ENCODE measurements around the gene CYP20A1.

The CYP20A1 gene

GRCh38 chr2:203346612-203347011 is 107.8 kb downstream of the CYP20A1 start:
- no peak for DNase-seq (ENCODE audit: low read depth)
- TF ChIP-seq CTCF (IDR thresholded peaks at IDR 0.05; ENCODE audit: low read depth, low read length, missing control alignments): no peak
- H3K4me3 ChIP-seq (ENCODE audit: low read depth, low read length): no peak overlapping the region

GRCh38 chr2:203347375-203347774 is 108.6 kb downstream of the CYP20A1 start:
- no peak for DNase-seq (ENCODE audit: low read depth)
- no peak for TF ChIP-seq CTCF (IDR thresholded peaks at IDR 0.05; ENCODE audit: low read depth, low read length, missing control alignments)
- H3K4me3 ChIP-seq (ENCODE audit: low read depth, low read length): no peak overlapping the region

- H3K4me3 ChIP-seq (ENCODE audit: low read depth, low read length): no peak overlapping the region
- TF ChIP-seq CTCF (IDR thresholded peaks at IDR 0.05; ENCODE audit: low read depth, low read length, missing control alignments): no peak
- DNase-seq (ENCODE audit: low read depth): no peak
Measured at GRCh38 chr2:203352604-203353255, 113.9 kb downstream of the CYP20A1 start.

GRCh38 chr2:203354966-203355365 is 116.1 kb downstream of the CYP20A1 start:
- DNase-seq (ENCODE audit: low read depth): no peak
- TF ChIP-seq CTCF (IDR thresholded peaks at IDR 0.05; ENCODE audit: low read depth, low read length, missing control alignments): no peak
- no peak overlapping the region for H3K4me3 ChIP-seq (ENCODE audit: low read depth, low read length)

Measured in GM12864 (cell line).